GM12878 (cell line): Measurements from ENCODE around the gene SLC47A2. TPM values are rescaled to one million over a fixed set of nuclear protein-coding genes. Genes with fewer than 3 reads are reported as not detected.
"Not testable (repeated sequence)": the region's sequence is repeated elsewhere in the genome, so short reads cannot be mapped to it uniquely, and the experiment has no call there.

ENCODE experiments used
- ATAC-seq: fragments of 200-7000 bp; cut with Tn5 transposase; 3 replicates; pipeline ENCODE4 v1.9.1; 2020; ENCODE audit warnings: mild to moderate bottlenecking, moderate library complexity
- BruUV-seq: library from RNA; stranded (reverse); fragments of 400-500 nt; replicated peaks from 2 replicates; lab custom pipeline; 2021; lab: Mats Ljungman, UMichigan
- CTCF ChIA-PET: fragments of 300-600 bp; sonication (Branson Sonifier 250); formaldehyde crosslinking; extraction: SDS; loops from one replicate; lab custom pipeline; 2021; ENCODE audit warnings: inconsistent platforms; lab: Yijun Ruan, JAX
- POLR2A ChIA-PET: fragments of 350-600 bp; formaldehyde crosslinking; extraction: SDS; loops from one replicate; lab custom pipeline; 2021; ENCODE audit warnings: inconsistent platforms; lab: Charles Lee
- RAD21 ChIA-PET: fragments of 300-600 bp; sonication (Branson Sonifier 250); formaldehyde crosslinking; loops from one replicate; lab custom pipeline; 2023; ENCODE audit warnings: antibody characterized with exemption; ENCODE audit not compliant: unreplicated experiment; lab: Charles Lee
- SMC1A ChIA-PET: fragments of 300-600 bp; sonication (Branson Sonifier 250); formaldehyde crosslinking; loops from one replicate; lab custom pipeline; 2023; ENCODE audit not compliant: unreplicated experiment, uncharacterized antibody; lab: Charles Lee
- DNase-seq: peaks from one replicate; pipeline ENCODE4 v3.0.0-alpha.2; 2011; ENCODE audit warnings: low read depth, low spot score
- FAIRE-seq: peaks from 3 replicates; lab custom pipeline; 2011; peaks lifted over from hg19 to GRCh38; lab: Jason Lieb, UNC
- H2AFZ ChIP-seq: 2 replicates; pipeline ENCODE4 v1.6.0; 2011; ENCODE audit warnings: low read depth, low read length, control low read depth; ENCODE audit not compliant: control insufficient read depth
- H3K27ac ChIP-seq: 2 replicates; pipeline ENCODE4 v1.5.1; 2011; ENCODE audit warnings: control low read depth; ENCODE audit not compliant: control insufficient read depth, insufficient read depth
- H3K27me3 ChIP-seq, 2 experiments: replicated peaks in 1 of 2; 2 replicates each; pipeline versions ENCODE4 v1.6.0 to v1.6.1; 2011; ENCODE audit warnings: low read length in 1 of 2; ENCODE audit not compliant: control insufficient read depth in 2 of 2, insufficient read depth in 2 of 2
- H3K36me3 ChIP-seq, 2 experiments: 2 replicates each; pipeline ENCODE4 v1.5.1; 2011; ENCODE audit warnings: low read length in 1 of 2; ENCODE audit not compliant: control insufficient read depth in 2 of 2, insufficient read depth in 2 of 2
- H3K4me1 ChIP-seq: 2 replicates; pipeline ENCODE4 v1.6.1; 2011; ENCODE audit warnings: mild to moderate bottlenecking, low read length, moderate library complexity, mixed read lengths; ENCODE audit not compliant: control insufficient read depth, insufficient read depth
- H3K4me2 ChIP-seq: 2 replicates; pipeline ENCODE4 v1.6.0; 2011; ENCODE audit warnings: control low read depth; ENCODE audit not compliant: control insufficient read depth, insufficient read depth
- H3K4me3 ChIP-seq: fragments of 200-600 bp; sonication (generic); 2 replicates; pipeline ENCODE4 v1.5.1; 2016
- H3K79me2 ChIP-seq: 2 replicates; pipeline ENCODE4 v1.6.0; 2011; ENCODE audit warnings: low read length; ENCODE audit not compliant: control insufficient read depth, insufficient read depth
- H3K9ac ChIP-seq: 2 replicates; pipeline ENCODE4 v1.8.0; 2011; ENCODE audit warnings: low read length, control low read depth, mixed read lengths; ENCODE audit not compliant: control insufficient read depth, insufficient read depth
- H3K9me3 ChIP-seq: replicated peaks from 3 replicates; pipeline ENCODE4 v1.5.1; 2011; ENCODE audit warnings: mild to moderate bottlenecking, low read length; ENCODE audit not compliant: control insufficient read depth, insufficient read depth
- H4K20me1 ChIP-seq: 2 replicates; pipeline ENCODE4 v1.6.0; 2011; ENCODE audit not compliant: control insufficient read depth, insufficient read depth
- BMI1 ChIP-seq: fragments of 450-650 bp; IDR thresholded peaks from 2 replicates; pipeline ENCODE4 v1.6.1; 2016; ENCODE audit warnings: mild to moderate bottlenecking, moderate library complexity, borderline replicate concordance
- CBX5 ChIP-seq: sonication (generic); IDR thresholded peaks from 2 replicates; pipeline ENCODE4 v1.6.1; 2016; ENCODE audit warnings: low read depth, moderate library complexity, mild to moderate bottlenecking, inconsistent platforms
- IRF3 ChIP-seq: fragments of 450-650 bp; IDR thresholded peaks from 2 replicates; pipeline ENCODE4 v1.6.1; 2014; ENCODE audit warnings: mild to moderate bottlenecking
- RUNX3 ChIP-seq: IDR thresholded peaks from 2 replicates; pipeline ENCODE4 v1.6.1; 2012; ENCODE audit warnings: low read length, inconsistent platforms
- WGBS: methylation state at CpG from one replicate; pipeline ENCODE4 v1.1.6; 2016; ENCODE audit warnings: low lambda C conversion rate; ENCODE audit not compliant: insufficient replicate concordance, insufficient coverage; ENCODE audit errors: missing lambda C conversion rate; 5-methylcytosine and 5-hydroxymethylcytosine counted together
- in situ Hi-C: fragments of 300-500 bp; cut with MboI; formaldehyde crosslinking; loops from 9 replicates; pipeline ENCODE4 v1.14.3; 2018; ENCODE audit warnings: mixed read lengths
- intact Hi-C: fragments of 100-400 bp; cut with micrococcal nuclease; formaldehyde crosslinking; loops from one replicate; pipeline ENCODE4 v1.14.2; 2022; ENCODE audit not compliant: unreplicated experiment
- polyA plus RNA-seq, 11 experiments: library from polyadenylated mRNA; depleted of rRNA in 4 of 11; unstranded in 6 of 11; stranded (reverse) in 5 of 11; fragments of >200 nt; fragmentation: Nextera tagmentation in 4 of 11; fragmentation: Illumina TruSeq in 1 of 11; extraction: Ambion mirVana in 4 of 11; extraction: Trizol in 1 of 11; gene quantifications; 1 replicate in 1 of 11; 2 replicates in 10 of 11; pipeline versions ENCODE4 v1.2.1 to v1.2.3, GENCODE V29; 2011 to 2016; ENCODE audit warnings: inconsistent platforms in 2 of 11, missing spikeins in 2 of 11, low read depth in 1 of 11
- total RNA-seq, 4 experiments: library from RNA; depleted of rRNA in 3 of 4; stranded (reverse); fragments of >200 nt in 3 of 4; fragmentation: Illumina TruSeq in 1 of 4; extraction: Trizol in 1 of 4; gene quantifications; 2 replicates each; pipeline versions ENCODE4 v1.2.1 to v1.2.3, GENCODE V29; 2013 to 2021

Gene SLC47A2
- total and polyA plus RNA-seq, 10 of the 15 experiments (the other 5 are each of a cell fraction or from before 2014, with no cell fraction given), result not detected

- TF ChIP-seq RUNX3, result no peak
- no peak for TF ChIP-seq CBX5
- TF ChIP-seq IRF3, result no peak
- no peak for TF ChIP-seq BMI1
- TF ChIP-seq, all 136 proteins: peak for 0
Measured at GRCh38 chr17:19766016-19766415, 49.6 kb upstream of the SLC47A2 start (continued).

DNA sequence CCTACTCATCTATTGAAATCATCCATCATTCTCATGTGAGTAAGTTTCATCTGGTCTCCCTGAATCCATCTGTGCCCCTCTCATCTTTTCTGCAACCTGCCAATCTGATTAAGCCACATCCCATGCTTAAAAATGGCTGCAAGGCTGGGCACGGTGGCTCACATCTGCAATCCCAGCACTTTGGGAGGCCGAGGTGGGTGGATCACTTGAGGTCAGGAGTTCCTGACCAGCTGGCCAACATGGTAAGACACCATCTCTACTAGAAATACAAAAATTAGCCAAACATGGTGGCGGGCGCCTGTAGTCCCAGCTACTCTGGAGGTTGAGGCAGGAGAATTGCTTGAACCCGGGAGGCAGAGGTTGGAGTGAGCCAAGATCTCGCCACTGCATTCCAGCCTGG lies 47.6 kb upstream of the SLC47A2 start:
- H3K27ac ChIP-seq, ATAC-seq, H3K4me2 ChIP-seq, H3K9me3 ChIP-seq, H2AFZ ChIP-seq, DNase-seq, FAIRE-seq, intact Hi-C loops, H3K9ac ChIP-seq, H3K79me2 ChIP-seq, POLR2A ChIA-PET, H3K4me3 ChIP-seq, H4K20me1 ChIP-seq, H3K36me3 ChIP-seq, BruUV-seq, H3K27me3 ChIP-seq: not testable (repeated sequence)
- RAD21 ChIA-PET, result interaction anchor here (0.9 to 3.2 kb wide), 3 partner anchors 19 to 401 kb away, joined by 3 to 10 read pairs (median 5); partner anchors contain the start of gene B9D1
- in situ Hi-C loops, result loop anchor here (5.0 kb wide), 1 partner anchor 397 kb away; no protein-coding TSS in a partner anchor
- SMC1A ChIA-PET, result interaction anchor here (0.6 to 4.5 kb wide), 4 partner anchors 9 to 1076 kb away, joined by 3 to 22 read pairs (median 6); no protein-coding TSS in a partner anchor
- H3K4me1 ChIP-seq, result peaks cover 11% of the 10 kb centered on the region
- CTCF ChIA-PET, result interaction anchor here (1.0 to 6.0 kb wide), 10 partner anchors 8 to 401 kb away, joined by 3 to 52 read pairs (median 4); partner anchors contain the start of genes ALDH3A2, B9D1 and MAPK7
- 47% methylated on average over 2 of the region's 6 CpGs for WGBS
